ENCODE measurements around the gene DDX3X.
"Not testable (repeated sequence)": the region's sequence is repeated elsewhere in the genome, so short reads cannot be mapped to it uniquely, and the experiment has no call there.

DDX3X gene

GRCh38 chrX:41333744-41334362 lies at the start of gene DDX3X:
Gene DDX3X, plus strand, starts transcription at chrX:41334162. Its CDS starts 91 bp downstream, at chrX:41334253.
- DNase-seq (ENCODE audit: low read depth) = peak; percentile 83

DNA sequence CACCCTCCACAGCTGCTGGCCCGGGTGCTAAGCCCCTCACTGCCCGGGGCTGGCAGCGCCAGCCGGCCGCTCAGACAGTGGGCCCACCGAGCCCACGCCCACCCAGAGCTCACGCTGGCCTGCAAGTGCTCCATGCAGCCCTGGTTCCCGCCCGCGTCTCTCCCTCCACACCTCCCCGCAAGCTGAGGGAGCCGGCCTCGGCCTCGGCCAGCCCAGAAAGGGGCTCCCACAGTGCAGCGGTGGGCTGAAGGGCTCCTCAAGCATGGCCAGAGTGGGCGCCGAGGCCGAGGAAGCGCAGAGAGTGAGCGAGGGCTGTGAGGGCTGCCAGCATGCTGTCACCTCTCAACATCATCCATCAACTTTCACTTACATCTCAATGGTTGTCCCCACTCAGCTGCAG lies 48.0 kb upstream of the DDX3X start:
- not testable (repeated sequence) for DNase-seq (ENCODE audit: low read depth)

DNA sequence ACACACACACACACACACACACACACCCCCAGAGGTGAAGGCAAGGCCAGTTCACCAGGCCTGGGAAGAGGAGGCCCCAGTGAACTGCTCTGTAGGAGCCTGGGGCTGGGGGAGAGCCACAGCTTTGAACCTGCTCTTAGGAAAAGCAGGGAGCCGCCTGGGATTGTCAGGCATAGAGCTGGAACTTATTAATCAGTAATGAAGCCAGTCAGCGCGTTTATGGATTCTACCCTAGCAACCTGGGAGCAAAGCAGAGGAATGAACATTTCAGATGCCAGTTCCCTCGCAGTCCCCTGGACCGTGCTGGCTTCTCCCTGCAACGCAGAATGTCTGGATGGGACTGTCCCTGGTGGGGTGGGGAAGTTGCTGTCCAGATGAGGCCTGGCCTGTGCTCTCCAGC lies 45.3 kb upstream of the DDX3X start:
- DNase-seq (ENCODE audit: low read depth) = no peak

- no peak for DNase-seq (ENCODE audit: low read depth)
Measured at GRCh38 chrX:41289095-41289494, 44.9 kb upstream of the DDX3X start.

DNA sequence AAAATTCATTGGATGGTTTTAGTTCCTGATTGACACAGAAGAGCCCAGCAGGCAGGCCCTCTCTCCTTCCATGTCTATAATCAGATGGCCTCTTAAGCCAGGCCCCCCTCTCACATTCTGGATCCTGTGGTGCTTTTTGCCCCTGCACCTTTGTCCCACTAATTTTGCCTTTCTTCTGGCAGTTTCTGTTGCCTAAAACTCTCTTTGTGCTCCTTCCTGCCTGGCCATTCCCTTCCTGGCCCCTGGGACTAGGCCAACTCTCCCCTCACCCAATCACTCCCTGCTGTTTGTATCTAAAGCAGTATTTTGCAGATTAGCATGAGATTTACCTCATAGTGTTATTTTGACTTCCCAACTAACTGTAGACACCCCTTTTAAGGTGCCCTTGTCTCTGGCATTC lies 42.7 kb upstream of the DDX3X start:
- no peak for DNase-seq (ENCODE audit: low read depth)

GRCh38 chrX:41293269-41293668 lies 40.7 kb upstream of the DDX3X start:
- no peak for DNase-seq (ENCODE audit: low read depth)

DNA sequence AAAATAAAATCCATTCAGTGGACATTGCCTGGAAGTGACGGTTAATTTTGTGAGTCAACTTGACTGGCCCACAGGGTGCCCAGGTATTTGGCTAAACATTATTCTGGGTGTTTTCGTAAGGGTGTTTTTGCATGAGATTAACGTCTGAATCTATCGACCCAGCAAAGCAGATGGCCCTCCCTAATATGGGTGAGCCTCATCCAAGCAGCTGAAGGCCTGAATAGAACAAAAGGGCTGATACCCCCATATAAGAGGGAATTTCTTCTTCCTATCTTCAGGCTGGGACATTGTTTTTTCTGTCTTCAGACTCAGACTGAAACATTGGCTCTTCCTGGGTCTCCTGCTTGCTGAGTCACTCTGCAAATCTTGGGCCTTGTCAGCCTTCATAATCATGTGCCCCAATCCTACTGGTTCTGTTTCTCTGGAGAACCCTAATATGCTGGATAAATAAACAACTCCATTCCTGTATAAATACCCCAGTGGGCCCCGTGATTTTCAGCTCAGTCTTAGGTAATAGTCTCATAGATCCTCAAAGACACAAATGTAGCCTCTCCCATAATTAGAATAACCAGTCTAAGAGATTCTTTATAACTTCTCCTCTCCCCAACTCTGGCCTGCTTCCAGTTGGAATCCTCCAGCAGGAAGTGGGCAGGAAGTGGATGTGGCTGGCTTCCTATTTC lies 33.1 kb upstream of the DDX3X start:
- no peak for DNase-seq (ENCODE audit: low read depth)

- DNase-seq (ENCODE audit: low read depth) = no peak
Measured at GRCh38 chrX:41301438-41301824, 32.5 kb upstream of the DDX3X start.

DNA sequence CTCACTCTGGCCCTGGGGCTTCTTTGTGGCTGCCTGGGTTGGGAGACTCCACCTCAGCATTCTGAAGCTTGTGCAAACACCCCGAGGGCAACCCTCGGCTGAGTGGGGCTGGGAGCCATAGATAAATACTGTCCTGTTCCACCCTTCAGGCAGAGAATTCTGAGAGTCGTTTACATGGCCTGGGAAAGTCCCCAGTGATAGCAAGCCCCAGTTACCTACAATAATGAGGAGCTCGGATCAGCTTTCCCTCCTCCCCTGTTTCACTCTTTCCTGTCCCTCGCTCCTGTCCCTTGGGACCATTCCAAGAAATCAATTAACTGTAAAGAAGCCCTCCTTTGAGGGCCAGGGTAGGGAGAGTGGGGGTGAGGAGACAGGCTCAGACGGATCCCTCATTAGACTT lies 31.6 kb upstream of the DDX3X start:
- no peak for DNase-seq (ENCODE audit: low read depth)

- no peak for DNase-seq (ENCODE audit: low read depth)
Measured at GRCh38 chrX:41303013-41303412, 30.9 kb upstream of the DDX3X start.

DNA sequence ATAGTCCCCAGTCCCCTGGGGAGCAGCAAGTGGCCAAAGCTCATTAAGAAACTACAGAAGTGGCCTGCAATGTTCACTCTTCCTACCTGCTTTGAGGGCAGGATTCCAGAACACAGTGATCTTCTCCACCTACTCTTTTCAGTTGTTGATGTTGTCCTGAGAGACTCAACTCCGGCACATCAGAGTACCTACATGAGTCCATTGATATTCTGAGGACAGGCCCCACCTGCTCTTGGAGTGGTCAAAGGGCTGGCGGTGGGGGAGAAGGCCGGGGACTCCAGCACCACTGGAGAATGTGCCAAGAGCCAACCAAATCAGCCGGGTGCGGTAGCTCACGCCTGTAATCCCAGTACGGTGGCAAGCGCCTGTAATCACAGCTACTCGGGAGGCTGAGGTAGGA lies 29.8 kb upstream of the DDX3X start:
- DNase-seq (ENCODE audit: low read depth) = no peak

GRCh38 chrX:41308884-41309647 lies 24.9 kb upstream of the DDX3X start:
- DNase-seq (ENCODE audit: low read depth) = no peak

- no peak for DNase-seq (ENCODE audit: low read depth)
Measured at GRCh38 chrX:41312786-41313185, 21.2 kb upstream of the DDX3X start.

GRCh38 chrX:41313419-41313818 lies 20.5 kb upstream of the DDX3X start:
- DNase-seq (ENCODE audit: low read depth) = no peak

- DNase-seq (ENCODE audit: low read depth) = no peak
Measured at GRCh38 chrX:41314204-41314603, 19.8 kb upstream of the DDX3X start.

DNA sequence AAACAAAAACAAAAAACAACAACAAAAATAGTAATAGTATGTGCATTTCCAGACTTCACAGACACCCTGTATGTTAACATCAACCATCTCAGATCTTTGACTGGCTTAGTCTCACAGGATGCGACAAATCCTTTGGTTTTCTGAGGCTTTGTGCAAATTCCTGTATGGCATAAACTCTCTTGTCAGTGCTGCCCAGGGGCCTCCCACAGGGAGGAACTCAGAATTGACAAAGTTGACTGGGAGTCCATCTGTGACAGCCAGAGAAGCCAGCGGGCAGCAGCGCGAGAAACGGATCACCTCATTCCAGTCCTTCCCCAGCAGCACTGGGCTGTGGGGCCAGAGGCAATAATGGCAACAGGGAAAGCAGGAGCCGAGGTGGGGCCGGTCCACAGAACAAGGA lies 19.1 kb upstream of the DDX3X start:
- DNase-seq (ENCODE audit: low read depth) = no peak

DNA sequence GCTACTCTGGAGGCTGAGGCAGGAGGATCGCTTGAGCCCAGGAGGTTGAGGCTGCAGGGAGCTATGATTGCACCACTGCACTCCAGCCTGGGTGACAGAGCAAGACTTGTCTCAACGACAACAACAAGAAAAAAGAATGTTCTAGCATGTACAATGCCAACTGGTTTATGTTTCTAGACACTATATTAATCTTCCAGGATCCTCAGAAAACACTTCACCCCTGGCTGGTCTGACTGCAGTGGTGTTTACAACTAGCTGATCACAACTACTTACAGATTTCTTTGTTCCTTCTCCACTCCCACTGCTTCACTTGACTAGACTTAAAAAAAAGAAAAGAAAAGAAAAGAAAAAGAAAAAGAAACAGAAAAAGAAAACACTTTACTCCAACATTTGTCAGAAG lies 17.7 kb upstream of the DDX3X start:
- not testable (repeated sequence) for DNase-seq (ENCODE audit: low read depth)

GRCh38 chrX:41317477-41318208 lies 16.3 kb upstream of the DDX3X start:
- DNase-seq (ENCODE audit: low read depth) = no peak

DNA sequence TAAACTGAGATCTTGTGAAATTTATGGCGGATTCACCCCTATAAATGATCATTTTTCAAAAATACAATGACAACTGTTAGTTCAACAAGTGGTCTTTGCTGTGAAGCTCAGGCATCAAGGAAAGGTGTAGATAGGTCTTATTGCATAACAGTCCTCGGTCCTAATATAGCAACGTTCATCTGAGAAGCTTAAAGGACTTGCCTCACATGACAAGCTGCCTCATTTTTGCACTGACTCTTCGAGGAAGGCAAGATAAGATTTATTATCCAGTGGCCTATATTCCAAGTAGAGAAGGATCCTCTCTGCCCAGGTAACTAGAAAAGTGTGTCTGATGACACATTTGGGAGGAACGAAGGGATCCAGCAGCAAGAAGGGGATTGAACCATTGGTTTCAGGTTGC lies 13.6 kb upstream of the DDX3X start:
- no peak for DNase-seq (ENCODE audit: low read depth)

DNA sequence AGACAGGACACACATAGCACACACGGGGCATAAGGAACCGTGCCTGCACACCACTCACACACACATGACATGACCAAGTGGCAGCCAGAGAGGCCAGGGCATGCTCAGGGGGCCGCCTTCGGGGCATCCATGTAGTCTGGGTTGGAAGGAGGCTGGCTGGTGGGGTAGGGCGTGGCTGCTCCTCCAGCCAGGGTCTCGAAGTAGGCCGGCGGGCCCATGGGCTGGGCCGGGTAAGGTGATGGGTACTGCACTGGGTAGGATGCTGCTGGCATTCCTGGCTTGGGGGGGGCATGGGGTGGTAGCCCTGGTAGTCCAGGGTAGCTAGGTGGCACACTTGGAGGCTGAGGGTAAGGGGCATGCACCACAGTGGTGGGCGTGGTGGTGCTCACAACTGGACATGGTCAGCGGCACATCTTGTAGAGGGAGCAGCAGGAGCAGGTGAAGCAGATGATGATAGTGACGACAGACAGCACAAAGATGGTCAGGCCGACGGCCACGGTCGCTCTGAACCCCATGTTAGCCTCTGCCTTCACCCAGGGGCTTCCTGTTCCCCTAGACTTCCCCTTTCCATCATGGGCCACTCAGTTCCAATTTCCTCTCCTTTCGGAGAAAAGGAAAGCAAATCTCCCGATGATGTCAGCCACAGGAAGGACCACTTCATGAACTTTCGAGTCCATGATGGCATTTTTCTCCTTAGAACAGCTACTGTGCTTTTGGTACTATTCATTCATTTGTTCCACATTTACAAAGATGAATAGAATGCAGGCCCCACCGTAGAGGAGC lies 10.9 kb upstream of the DDX3X start:
- DNase-seq (ENCODE audit: low read depth) = no peak

GRCh38 chrX:41326431-41326830 lies 7.5 kb upstream of the DDX3X start:
- no peak for DNase-seq (ENCODE audit: low read depth)

GRCh38 chrX:41327341-41327740 lies 6.6 kb upstream of the DDX3X start:
- DNase-seq (ENCODE audit: low read depth) = no peak

Data from stimulated activated CD8-positive, alpha-beta memory T cell treated with anti-CD3 and anti-CD28 coated beads, Interleukin-12 subunit alpha, Interleukin-12 subunit beta, amount 100 ng/mL, for 4 hours (primary cell).